Measurements from ENCODE around the gene UBE2O. TPM values are rescaled to one million over a fixed set of nuclear protein-coding genes. Genes with fewer than 3 reads are reported as not detected.

The UBE2O gene
- total and polyA plus RNA-seq, 7 donors, result 6.2 to 26.3 (median 12.9) TPM

DNA sequence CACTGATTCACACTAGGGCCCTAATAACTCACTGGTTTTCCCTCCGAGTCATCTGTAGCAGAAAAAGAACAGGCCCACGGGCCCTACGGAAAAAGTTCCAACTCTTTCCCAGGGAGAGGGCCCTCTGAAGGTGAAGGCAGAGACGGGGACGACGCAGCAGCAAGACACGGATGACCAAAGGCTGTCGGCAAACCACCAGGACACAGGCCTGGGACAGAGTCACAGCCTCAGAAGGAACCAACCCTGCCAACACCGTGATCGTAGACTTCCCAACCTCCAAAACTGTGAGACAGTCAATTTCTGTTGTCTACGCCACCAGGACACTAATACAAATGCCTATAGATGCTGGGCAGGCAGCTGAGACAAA, 73.7 kb downstream of the UBE2O start:
- 95% methylated on average over 11 of the region's 11 CpGs for WGBS, 2 donors
- no peak for DNase-seq
- TF ChIP-seq POLR2A (IDR thresholded peaks at IDR 0.05), result no peak
- TF ChIP-seq, protein P1, sequence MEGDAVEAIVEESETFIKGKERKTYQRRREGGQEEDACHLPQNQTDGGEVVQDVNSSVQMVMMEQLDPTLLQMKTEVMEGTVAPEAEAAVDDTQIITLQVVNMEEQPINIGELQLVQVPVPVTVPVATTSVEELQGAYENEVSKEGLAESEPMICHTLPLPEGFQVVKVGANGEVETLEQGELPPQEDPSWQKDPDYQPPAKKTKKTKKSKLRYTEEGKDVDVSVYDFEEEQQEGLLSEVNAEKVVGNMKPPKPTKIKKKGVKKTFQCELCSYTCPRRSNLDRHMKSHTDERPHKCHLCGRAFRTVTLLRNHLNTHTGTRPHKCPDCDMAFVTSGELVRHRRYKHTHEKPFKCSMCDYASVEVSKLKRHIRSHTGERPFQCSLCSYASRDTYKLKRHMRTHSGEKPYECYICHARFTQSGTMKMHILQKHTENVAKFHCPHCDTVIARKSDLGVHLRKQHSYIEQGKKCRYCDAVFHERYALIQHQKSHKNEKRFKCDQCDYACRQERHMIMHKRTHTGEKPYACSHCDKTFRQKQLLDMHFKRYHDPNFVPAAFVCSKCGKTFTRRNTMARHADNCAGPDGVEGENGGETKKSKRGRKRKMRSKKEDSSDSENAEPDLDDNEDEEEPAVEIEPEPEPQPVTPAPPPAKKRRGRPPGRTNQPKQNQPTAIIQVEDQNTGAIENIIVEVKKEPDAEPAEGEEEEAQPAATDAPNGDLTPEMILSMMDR (IDR thresholded peaks at IDR 0.05), result no peak
- no peak for TF ChIP-seq POLR2AphosphoS5 (IDR thresholded peaks at IDR 0.05)
- TF ChIP-seq EP300 (IDR thresholded peaks at IDR 0.05), result no peak
- Histone ChIP-seq H3K4me1 (peaks cover 0 to 25% (median 21%) of the 10 kb centered on the region in 4 donors), H3K9me3 (no peaks in the 10 kb centered on the region), H3K36me3 (no peaks in the 10 kb centered on the region), H3K4me3 (no peak overlapping the region), H3K27me3 (peaks cover 4 to 23% (median 14%) of the 10 kb centered on the region in 3 donors), H3K27ac (no peak overlapping the region)
- intact Hi-C loops (cut with DNase I), result no loop called here

GRCh38 chr17:76378548-76379274, 74.2 kb downstream of the UBE2O start:
- Histone ChIP-seq H3K4me1 (peaks cover 0 to 21% (median 16%) of the 10 kb centered on the region in 4 donors), H3K27ac (no peak overlapping the region), H3K27me3 (peaks cover 4 to 22% (median 14%) of the 10 kb centered on the region in 3 donors), H3K4me3 (no peak overlapping the region), H3K36me3 (no peaks in the 10 kb centered on the region), H3K9me3 (no peaks in the 10 kb centered on the region)
- 80 to 88% methylated on average over 5 of the region's 5 CpGs for WGBS, 2 donors
- intact Hi-C loops (cut with DNase I), result no loop called here
- DNase-seq, result no peak
- TF ChIP-seq, protein P1 (IDR thresholded peaks at IDR 0.05), result no peak
- TF ChIP-seq EP300 (IDR thresholded peaks at IDR 0.05) (no peak), POLR2AphosphoS5 (IDR thresholded peaks at IDR 0.05) (no peak), POLR2A (IDR thresholded peaks at IDR 0.05) (no peak)

DNA sequence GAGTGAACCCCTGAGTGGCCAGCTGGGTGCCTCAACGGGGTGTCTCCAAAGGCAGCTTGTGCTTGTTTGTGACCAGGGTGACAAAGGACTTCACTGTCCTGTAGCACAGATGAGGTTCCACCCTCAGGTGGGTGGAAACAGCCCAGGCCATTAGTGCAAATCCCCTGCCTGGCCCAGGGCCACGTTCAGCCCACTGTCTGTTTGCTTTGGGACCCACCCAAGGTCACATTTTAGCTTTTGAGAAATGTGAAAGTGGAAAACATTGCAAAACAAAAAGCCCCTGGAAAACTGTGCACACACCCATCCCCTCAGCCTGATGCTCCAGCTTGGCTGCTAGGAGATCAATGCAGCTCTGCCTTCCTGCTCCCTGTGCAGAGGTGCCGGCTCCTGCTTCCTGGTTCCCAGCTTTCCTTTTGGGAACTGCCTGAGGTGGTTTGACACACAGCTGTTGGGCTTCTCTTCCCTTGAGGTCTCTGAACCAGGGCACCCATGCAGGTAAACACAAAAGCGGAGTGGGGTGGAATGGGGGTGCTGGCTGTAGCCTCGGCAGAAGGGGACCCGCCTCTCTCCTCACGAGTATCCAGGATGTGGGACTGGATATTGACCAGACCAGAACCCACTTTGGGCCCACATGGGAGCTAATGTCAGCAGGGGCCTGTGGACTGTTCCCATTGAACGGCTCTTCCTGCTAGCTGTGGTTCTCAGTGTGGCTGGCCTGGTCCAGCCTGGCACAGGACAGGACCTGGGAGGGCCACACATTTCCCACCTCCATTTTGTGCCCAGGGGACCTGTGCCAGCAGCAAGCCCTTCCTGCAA, 76.4 kb downstream of the UBE2O start:
- H3K4me1 ChIP-seq, result no peaks in the 10 kb centered on the region
- H3K9me3 ChIP-seq, result no peaks in the 10 kb centered on the region
- peaks cover 0 to under 1% (median 0%) of the 10 kb centered on the region in 3 donors for H3K27me3 ChIP-seq
- WGBS, 2 donors, result 61 to 66% methylated on average over 8 of the region's 8 CpGs
- H3K4me3 ChIP-seq, result no peak overlapping the region
- no peaks in the 10 kb centered on the region for H3K36me3 ChIP-seq
- H3K27ac ChIP-seq, result peak overlapping the region in 1 of 4 donors; percentile 17
- intact Hi-C loops (cut with DNase I), result no loop called here
- no peak for DNase-seq
- TF ChIP-seq EP300 (IDR thresholded peaks at IDR 0.05) (no peak), POLR2AphosphoS5 (IDR thresholded peaks at IDR 0.05) (no peak), POLR2A (IDR thresholded peaks at IDR 0.05) (no peak)
- TF ChIP-seq, protein P1 (IDR thresholded peaks at IDR 0.05), result no peak

DNA sequence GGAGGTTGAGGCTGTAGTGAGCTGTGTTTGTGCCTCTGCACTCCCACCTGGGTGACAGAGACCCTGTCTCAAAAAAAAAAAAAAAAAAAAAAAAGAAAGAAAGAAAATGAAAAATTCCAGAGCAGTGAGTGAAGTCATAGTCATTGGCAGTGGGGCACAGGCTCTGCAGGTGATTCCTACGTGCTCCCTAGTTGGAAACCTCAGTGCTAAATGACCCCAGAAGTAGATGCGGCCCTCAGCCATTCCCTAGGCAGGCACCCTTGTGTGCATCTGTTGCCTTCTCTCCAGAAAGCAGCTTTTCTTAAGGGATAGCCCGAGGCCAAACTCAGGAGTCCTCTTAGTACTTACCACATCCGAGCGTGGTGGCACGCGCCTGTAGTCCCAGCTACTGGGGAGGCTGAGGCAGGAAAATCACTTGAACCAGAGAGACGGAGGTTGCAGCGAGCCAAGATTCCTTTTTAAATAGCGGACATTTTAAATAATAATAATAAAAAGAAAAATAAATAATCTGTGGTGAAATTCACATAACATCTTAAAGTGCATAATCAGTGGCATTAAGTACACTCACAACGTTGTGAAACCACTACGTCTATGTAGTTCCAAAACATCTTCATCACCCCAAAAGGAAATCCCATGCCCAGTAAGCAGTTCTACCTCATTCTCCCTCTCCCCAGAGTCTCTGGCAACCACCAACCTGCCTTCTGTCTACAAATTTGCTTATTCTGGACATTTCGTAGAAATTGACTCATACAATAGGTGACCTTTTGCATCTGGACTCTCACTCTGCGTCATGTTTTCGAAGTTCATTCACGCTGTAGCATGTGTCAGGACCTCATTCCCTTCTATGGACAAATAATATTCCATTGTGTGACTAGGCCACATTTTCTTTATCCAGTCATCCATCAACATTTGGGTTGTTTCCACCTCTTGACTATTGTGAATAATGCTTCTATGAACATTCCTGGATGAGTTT, 81.0 kb downstream of the UBE2O start:
- H3K4me1 ChIP-seq, result peaks cover 0 to 5% (median 2%) of the 10 kb centered on the region in 4 donors
- 90 to 92% methylated on average over 16 of the region's 16 CpGs for WGBS, 2 donors
- intact Hi-C loops (cut with DNase I), result no loop called here

More for the DNA sequence above, 81.0 kb downstream of the UBE2O start:
- no peak overlapping the region for H3K4me3 ChIP-seq
- no peaks in the 10 kb centered on the region for H3K9me3 ChIP-seq
- H3K27ac ChIP-seq, result peak overlapping the region in 2 of 4 donors; percentile 34 to 60
- DNase-seq, result no peak
- H3K36me3 ChIP-seq, result no peaks in the 10 kb centered on the region
- H3K27me3 ChIP-seq, result no peaks in the 10 kb centered on the region
- TF ChIP-seq, protein P1 (IDR thresholded peaks at IDR 0.05), result no peak
- peak in 1 of 4 donors; percentile 28 for TF ChIP-seq POLR2AphosphoS5 (IDR thresholded peaks at IDR 0.05)
